ENCODE measurements around the gene TXNDC2.

- TF ChIP-seq EP300 (IDR thresholded peaks at IDR 0.05) (no peak), POLR2AphosphoS5 (IDR thresholded peaks at IDR 0.05) (no peak)
- TF ChIP-seq, protein P1, sequence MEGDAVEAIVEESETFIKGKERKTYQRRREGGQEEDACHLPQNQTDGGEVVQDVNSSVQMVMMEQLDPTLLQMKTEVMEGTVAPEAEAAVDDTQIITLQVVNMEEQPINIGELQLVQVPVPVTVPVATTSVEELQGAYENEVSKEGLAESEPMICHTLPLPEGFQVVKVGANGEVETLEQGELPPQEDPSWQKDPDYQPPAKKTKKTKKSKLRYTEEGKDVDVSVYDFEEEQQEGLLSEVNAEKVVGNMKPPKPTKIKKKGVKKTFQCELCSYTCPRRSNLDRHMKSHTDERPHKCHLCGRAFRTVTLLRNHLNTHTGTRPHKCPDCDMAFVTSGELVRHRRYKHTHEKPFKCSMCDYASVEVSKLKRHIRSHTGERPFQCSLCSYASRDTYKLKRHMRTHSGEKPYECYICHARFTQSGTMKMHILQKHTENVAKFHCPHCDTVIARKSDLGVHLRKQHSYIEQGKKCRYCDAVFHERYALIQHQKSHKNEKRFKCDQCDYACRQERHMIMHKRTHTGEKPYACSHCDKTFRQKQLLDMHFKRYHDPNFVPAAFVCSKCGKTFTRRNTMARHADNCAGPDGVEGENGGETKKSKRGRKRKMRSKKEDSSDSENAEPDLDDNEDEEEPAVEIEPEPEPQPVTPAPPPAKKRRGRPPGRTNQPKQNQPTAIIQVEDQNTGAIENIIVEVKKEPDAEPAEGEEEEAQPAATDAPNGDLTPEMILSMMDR (IDR thresholded peaks at IDR 0.05), result no peak
These were observed 7.0 kb upstream of the TXNDC2 start for GRCh38 chr18:9878783-9879242.

All from esophagus muscularis mucosa (tissue), 4 donors.